ENCODE data around the gene MAK.
"Not testable (repeated sequence)": the region's sequence is repeated elsewhere in the genome, so short reads cannot be mapped to it uniquely, and the experiment has no call there.

The MAK gene

DNA sequence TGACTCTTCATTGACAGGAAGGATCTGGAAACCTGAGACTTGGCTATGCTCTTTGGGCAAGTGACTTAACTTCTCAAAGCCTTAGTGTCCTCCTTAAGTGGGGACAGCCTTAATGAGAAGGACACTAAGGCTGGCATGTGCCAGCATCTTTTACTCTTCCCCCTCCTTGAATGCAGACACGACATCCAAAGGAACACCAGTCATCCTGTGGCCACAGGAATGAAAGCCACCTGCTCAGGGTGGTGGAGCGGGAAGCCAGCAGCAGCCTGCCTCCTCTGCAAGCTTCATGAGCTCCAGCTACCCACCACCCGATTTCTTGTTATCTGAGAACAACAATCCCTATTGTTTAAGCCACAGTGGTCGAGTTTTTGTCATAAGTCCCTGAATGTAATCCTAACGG is 46.2 kb downstream of the MAK start:
- no peak for DNase-seq (ENCODE audit: low read depth in 1 of 2, low spot score in 1 of 2)

DNA sequence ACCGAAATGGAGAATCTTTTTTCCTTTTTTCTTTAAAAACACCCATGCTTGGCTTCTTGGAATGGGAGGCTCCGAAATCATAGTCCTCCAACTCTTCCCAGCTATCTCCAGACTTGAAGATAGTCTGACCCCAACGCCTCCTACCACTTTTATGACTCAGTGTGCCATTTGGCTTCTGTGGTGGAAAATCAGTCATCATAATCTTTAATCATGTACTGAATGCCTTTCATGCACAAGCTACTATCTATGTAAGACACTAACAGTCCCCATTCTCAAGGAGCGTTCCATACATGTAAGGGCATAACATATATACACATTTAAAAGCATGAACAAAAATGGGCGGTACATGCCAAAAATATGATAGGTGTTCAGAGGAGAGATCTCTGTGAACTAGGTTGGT is 46.7 kb downstream of the MAK start:
- no peak for DNase-seq (ENCODE audit: low read depth in 1 of 2, low spot score in 1 of 2)

DNA sequence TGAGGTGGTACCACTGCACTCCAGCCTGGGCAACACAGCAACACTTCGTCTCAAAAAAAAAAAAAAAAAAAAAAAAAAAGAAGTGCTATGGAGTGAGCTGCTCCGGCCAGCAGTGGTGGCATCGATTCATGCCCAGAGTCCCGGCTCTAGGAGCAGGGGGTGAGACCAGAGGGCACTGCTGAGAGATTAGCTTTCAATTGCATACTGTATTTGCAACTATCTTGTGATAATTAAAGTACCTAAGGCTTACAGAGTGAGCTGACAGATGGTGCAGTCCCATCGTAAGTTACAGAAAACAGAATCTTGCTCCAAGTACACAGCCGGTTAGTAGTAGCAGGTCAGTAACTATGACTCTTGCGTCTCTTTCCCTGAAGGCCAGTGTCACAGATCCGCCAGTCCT is 59.3 kb downstream of the MAK start:
- no peak for DNase-seq (ENCODE audit: low read depth in 1 of 2, low spot score in 1 of 2)

DNA sequence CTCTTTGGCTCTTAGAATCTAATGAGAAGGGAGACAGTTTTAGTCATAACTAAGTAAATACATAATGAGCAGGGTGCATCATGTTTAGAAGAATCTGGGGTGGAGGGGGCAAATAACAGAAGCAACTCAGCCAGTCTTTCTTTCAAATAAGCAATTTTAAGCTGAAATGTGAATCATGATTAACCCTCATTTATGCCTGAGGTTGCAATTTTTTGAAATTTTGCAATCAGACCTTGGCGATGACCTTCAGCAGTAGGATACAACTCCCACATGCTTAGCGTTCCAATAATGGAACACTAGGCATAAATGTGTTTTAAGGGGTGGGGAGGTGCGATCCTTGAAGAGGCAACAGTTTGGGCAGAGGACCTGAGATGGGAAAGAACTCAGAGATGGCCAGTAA is 60.1 kb downstream of the MAK start:
- DNase-seq (ENCODE audit: low read depth in 1 of 2, low spot score in 1 of 2), result no peak

DNA sequence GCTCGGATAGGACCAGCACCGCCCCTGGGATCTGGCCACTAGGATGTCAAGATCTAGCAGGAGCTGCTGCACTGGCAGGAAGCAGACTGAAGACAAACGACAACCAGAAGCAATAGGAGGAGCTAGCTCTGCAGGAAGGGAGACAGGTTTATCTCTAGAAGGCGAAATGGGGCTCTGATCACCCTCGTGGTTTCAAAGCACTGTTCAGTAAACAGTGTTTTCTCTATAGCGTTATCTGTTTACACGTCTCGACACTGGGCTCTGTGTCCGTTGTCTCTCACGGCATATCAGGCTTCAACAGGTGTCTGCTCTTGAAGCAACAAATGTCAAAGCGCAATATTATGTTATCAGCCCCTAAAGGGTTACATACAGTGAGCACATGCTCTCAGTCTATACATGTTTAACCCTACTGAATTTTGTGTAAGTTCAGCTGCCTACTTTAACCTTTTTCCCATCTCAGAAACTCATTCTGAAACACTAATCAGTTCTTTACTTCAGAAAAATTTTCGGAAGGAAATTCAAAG is 66.9 kb downstream of the MAK start:
- DNase-seq (ENCODE audit: low read depth in 1 of 2, low spot score in 1 of 2), result no peak

DNA sequence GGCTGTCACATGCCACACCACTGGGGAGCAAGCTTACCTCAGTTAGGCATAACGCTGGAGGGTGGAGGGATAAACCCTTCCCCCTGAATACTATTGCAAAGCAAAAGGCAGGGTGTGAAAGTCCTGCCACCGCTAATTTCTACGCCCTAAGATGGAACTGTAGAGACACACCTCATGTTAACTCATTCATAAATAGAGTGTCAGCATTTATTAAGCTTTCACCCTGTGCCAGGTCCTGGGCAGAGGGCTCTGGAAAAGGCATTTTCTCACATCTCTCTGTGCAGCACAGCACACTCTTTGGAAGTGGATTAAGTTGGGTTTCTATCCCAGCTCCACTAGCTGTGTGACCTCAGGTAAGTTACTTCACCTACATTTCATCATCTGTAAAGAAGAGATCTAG is 68.9 kb downstream of the MAK start:
- no peak for DNase-seq (ENCODE audit: low read depth in 1 of 2, low spot score in 1 of 2)

DNA sequence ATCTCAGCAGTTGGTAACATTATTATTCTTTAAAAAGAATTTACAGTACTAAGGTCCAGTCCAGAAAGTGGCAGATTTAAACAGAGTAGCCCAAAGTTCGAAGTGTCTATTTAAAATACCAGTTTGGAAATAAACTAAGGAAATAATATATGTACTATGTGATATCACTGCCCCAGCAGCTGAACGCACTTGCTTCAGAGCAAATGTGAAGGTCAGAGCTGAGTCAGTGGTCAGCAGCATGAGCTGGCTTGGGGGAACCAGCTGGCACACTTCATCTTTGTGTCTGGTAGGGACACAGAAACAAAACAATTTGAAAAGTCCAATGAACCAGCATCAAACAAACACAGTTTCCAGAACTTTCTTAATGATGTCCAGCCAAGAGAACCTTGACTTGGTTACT is 75.3 kb downstream of the MAK start:
- DNase-seq (ENCODE audit: low read depth in 1 of 2, low spot score in 1 of 2), result no peak

DNA sequence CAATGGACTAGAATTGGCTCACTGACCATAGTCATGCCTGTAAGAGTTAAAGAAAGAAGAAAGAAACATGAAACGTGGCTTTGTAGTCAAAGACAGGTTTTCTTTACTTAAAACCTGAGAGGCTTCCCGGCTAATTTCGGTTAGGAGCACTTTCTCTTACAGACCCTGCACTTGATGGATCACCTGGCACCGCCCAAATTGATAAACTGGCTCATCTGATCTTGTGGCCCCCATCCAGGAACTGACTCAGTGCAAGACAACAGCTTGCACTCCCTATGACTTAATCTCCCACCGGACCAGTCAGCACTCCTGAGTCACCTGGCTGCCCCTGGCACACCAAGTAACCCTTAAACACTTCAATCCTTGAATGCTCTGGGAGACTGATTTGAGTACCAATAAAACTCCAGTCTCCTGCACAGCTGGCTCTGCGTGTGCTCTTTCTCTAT is 78.4 kb downstream of the MAK start:
- DNase-seq (ENCODE audit: low read depth in 1 of 2, low spot score in 1 of 2), result no peak

DNA sequence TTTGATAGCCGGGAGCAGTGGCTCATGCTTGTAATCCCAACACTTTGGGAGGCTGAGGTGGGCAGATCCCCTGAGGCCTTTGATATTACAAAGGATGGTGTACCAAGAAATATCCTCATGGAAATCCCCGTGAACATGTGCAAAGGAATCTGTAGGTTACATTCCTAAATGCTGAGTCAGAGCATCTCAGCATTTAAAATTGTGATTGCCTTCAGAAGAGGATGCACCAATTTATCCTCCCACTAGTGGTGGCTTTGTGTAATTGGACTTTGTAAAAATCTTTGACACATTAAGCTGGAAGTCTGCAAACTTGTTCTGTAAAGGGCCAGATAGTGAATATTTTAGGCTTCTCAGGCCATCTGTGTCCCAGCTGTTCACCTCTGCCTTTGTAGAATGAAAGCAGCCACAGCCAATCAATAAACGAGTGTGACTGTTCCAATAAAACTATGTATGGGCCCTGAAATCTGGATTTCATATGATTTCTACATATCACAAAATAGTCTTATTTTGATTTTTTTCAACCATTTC is 79.0 kb downstream of the MAK start:
- no peak for DNase-seq (ENCODE audit: low read depth in 1 of 2, low spot score in 1 of 2)

DNA sequence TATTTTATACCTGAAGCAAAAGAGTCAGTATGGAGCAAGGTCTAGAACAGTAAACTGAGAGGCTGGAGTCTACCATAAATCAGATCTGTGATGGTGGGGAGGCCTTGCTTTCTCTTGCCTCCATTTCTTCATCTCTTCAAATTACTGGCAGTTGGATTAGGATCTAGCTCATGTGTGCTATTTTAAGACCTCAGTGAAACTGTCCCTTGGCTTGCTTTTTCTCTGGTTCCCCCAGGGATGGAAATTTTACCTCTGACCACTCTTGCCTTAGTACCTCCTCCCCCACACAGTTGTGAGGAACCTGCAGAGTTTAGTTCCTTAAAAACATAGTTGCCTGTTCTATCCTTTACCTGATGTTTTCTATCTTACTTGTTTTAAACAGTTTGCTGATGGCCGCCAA is 82.3 kb downstream of the MAK start:
- no peak for DNase-seq (ENCODE audit: low read depth in 1 of 2, low spot score in 1 of 2)

DNA sequence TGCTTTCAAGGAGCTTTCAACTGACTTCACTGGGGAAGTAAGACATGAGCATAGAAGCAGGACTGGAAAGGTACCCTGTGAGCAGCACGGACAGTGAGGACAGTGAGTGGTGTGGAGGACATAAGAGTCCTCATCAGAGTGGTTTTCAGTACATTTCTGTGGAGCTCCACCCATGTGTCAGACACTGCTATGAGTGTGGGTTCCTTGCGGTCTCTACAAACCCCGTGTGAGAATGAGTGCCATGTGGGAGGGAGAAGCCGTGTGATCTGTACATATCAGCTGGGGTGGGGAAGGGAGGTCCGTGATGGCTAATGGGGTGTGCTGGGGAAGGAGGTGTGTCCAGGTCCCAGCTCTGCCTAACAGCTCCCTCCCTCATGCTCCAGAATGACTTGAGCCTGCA is 86.6 kb downstream of the MAK start:
- DNase-seq (ENCODE audit: low read depth in 1 of 2, low spot score in 1 of 2), result not testable (repeated sequence)

DNA sequence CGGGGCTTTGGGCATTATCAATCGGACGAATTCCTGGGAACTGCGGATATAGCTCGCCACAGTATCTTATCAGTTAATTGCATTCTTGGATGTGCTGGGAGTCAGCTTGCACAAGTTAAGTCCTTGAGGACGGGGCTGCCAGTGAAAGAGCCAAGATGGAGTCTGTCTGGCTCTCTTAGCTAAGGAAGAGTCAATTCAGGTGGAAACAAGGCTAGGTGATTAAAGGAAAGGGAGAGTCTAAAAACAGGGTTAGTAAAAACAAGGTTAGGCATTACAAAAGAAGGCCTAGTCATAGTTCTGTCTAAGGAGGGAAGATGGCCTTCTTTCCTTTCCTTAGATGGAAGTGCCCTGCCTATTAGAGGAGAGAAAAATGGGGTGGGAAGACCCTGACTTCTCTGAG is 87.8 kb downstream of the MAK start:
- not testable (repeated sequence) for DNase-seq (ENCODE audit: low read depth in 1 of 2, low spot score in 1 of 2)

DNA sequence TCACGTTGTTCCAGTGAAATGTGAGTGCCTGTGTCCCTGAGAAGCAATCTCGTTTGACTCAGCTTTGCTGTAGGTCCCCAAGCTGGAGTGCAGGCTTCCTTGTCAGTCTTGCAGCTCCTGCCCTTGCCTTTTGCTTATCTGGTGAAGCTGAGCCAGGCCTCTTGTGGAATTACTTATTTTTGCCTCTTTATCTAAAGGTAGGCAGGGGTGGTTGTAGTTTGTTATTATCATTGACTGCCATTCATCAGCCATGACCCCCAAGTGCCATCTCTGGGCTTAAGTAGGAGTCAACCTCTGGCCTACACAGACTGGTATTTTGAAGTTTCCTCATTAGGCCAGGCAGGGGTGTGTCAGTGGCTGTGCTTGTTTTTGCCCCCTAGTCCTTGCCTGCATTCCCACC is 88.6 kb downstream of the MAK start:
- DNase-seq (ENCODE audit: low read depth in 1 of 2, low spot score in 1 of 2), result no peak

DNA sequence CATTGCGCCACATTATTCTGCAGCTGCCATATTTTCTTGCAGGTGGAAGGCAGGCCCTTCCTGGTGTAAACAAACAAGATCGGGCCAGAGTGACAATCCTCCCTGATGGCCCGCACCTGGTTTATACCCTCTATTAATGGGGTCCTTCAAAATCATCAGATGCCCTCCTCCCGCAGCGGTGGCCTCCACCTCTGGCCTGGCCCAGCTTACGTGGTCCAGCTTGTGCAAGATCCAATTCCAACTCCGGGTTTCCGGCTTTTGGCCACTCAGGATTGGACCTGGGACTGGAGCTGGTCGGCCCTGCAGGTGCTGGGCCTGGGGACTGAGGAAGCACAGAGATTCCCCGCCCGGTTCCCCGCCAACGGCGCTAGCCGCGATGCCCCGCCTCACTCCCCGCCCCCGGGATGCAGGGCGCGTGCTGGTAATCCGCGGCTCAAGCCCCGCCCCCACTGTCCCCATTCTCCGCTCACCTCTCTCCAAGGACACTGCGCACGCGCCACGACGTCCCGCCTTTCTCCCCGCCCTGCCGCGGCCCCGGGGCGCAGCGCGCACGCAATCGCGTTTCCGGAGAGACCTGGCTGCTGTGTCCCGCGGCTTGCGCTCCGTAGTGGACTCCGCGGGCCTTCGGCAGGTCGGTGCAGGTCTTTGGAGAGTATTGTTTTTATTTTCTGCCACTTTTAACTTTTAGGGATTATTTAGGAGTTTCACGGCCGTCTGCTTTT is 90.9 kb downstream of the MAK start, which contains the start of gene TMEM14B:
Gene TMEM14B, plus strand, starts transcription at position 555 of the 722 bp plus-strand sequence. CDS start 1,441 bp downstream, outside the sequence.
- DNase-seq (ENCODE audit: low read depth in 1 of 2, low spot score in 1 of 2), result peak; percentile 98 to 100

DNA sequence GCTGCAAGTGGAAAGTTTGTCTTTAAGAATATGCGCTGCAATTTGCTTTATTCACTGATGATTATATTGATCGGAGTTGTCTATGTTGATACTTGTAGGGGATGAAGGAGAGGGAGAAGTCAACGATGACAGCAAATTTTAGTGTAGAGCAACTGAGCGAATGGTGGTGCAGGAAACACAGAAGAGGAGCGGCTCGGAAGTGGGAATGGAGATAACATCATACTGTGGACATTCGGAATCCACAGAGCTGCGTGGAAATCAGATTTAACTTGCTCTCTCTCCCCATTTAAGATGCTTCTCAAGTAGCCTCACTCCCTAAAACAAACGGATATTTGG is 91.5 kb downstream of the MAK start:
- DNase-seq (ENCODE audit: low read depth in 1 of 2, low spot score in 1 of 2), result no peak

DNA sequence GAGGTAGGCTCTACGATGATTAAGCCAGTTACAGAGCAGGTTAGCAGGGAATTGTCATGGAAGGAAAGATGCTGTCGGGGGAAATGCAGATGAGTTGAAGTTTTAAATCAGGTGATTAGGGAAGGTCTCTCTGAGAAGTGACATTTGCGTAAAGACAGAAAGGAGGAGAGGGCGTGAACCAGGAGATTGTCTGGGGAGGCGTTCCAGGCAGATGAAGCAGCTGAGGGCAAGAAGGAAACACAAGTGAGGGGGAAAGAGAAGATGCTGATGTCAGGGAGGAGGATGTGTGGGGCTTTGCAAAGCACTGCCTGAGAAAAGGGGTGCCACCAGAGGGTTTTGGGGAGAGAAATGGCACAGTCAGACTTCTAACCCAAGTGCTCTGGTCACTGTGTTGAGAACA is 93.2 kb downstream of the MAK start:
- no peak for DNase-seq (ENCODE audit: low read depth in 1 of 2, low spot score in 1 of 2)

DNA sequence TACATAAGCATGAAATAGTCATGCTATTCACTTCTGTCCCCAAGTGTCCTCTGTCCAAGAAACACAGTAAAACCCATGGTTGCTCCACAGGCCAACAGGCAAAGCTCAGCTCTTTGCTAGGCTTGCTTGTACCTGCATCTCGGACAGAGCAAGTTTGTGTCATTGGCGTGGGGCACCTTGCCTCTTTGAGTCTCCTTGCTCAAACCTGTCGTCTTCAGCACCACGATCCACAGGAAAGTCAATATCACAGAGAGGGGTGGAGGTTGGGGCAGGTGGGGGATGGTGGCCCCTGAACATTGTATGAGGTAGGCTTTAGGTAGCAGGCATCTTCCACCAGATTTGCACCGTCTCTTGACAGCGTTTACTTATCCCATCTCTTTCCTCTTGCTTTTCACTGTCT is 94.8 kb downstream of the MAK start:
- no peak for DNase-seq (ENCODE audit: low read depth in 1 of 2, low spot score in 1 of 2)

DNA sequence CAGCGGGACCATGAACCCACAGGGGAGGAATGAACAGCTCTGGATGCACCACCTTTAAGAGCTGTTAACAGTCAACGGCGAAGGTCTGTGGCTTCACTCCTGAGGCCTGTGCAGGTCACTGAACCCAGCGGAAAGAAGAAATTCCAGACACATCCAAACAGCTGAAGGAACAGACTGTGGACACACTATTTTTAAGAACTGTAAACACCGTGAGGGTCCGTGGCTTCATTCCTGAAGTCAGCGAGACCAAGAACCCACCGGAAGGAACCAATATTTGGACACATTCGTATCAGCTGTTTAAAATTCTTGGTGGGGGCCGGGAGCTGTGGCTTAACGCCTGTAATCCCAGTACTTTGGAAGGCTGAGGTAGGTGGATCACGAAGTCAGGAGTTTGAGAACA is 96.1 kb downstream of the MAK start:
- DNase-seq (ENCODE audit: low read depth in 1 of 2, low spot score in 1 of 2), result no peak

DNA sequence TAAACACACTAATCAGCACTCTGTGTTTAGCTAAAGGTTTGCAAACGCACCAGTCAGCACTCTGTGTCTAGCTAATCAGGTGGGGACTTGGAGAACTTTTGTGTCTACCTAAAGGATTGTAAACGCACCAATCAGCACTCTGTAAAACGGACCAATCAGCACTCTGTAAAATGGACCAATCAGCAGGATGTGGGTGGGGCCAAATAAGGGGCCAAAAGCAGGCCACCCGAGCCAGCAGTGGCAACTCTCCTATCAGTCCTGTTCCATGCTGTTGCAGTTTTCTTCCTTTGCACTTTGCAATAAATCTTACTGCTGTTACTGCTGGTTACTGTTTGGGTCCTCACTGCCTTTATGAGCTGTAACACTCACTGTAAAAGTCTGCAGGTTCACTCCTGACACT is 96.7 kb downstream of the MAK start:
- DNase-seq (ENCODE audit: low read depth in 1 of 2, low spot score in 1 of 2), result not testable (repeated sequence)

DNA sequence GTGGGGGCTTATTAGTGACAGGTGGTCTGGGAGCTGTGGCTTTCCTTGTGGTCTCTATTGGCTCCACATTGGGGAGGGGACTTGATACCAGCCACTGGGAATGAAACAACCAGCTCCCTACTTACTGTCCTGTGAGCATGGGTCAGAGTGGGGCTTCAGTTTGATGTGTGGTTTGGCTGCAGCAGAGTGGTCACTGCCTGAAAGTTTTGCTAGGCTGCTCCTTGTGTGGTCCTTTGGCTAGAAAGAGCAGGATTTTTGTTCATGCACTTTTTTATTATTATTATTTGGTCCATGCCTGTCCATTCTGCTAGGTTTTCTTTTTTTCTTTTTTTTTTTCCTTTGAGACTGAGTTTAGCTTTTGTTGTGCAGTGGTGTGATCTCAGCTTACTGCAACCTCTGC is 98.3 kb downstream of the MAK start:
- DNase-seq (ENCODE audit: low read depth in 1 of 2, low spot score in 1 of 2), result no peak

DNA sequence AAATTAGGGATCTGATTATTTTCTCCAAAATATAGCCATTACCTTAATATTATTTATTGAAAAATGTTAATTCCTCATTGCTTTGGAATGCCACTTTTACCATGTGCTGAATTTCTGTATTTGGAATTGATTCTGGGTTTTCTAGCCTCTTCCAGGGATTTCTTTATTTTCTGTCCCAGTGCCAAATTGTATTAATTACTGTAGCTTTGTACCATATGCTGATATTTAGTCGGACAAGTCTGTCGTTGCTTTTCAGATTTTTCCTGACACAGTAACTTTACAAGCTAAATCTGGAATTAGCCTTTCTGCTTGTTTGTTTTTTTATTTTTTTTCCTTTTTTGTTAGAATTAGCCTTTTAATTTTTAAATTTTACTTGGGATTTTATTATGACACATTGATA is 101.6 kb downstream of the MAK start:
- DNase-seq (ENCODE audit: low read depth in 1 of 2, low spot score in 1 of 2), result no peak

DNA sequence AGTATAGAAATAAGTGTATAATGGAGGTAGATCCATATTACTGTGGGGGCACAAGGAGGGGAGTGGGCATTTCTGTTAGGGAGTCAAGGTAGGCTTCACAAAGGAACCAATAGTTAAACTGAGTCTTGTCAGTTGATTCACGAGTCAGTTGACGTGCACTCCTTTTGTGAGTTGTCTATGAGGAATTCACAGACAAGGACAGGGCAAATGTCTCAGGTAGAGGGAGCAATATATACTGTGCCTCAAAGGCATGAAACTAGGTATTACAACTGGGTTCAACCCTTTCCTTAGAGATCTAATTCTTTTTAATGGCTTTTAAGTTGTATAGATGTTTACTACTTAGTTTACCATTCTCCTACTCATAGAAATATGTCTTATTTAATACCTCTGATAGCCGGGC is 104.5 kb downstream of the MAK start:
- DNase-seq (ENCODE audit: low read depth in 1 of 2, low spot score in 1 of 2), result no peak

DNA sequence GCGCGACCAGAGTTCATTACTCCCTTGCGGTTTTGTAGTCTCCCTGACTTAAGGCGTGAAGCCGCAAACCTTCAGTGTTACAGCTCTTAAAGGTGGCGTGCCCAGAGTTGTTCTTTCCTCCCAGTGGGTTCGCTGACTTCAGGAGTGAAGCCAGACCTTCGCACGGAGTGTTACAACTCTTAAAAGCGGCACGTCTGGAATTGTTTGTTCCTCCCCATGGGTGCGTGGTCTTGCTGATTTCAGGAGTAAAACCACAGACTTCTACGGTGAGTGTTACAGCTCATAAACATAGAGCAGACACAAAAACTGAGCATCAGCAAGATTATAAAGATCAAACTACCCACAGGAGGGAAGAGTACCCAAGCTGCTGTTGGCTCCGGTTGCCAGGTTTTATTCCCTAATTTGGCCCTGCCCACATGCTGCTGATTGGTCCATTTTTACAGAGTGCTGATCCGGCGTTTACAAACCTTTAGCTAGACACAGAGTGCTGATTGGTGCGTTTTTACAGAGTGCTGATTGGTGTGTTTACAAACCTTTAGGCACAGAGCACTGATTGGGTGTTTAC is 105.1 kb downstream of the MAK start:
- DNase-seq (ENCODE audit: low read depth in 1 of 2, low spot score in 1 of 2), result no peak
